Adrenal gland (tissue), 12 donors: ENCODE data around the gene MAST2. TPM values are rescaled to one million over a fixed set of nuclear protein-coding genes. Genes with fewer than 3 reads are reported as not detected.
A peak's percentile ranks its signal among the peaks of the same experiment; 100 is the strongest.
"Not testable (repeated sequence)": the region's sequence is repeated elsewhere in the genome, so short reads cannot be mapped to it uniquely, and the experiment has no call there.

Experiments
- DNase-seq, 7 donors: peaks; one replicate each; pipeline ENCODE4 v3.0.0-alpha.2; 2019 to 2020
- H3K27ac ChIP-seq, 5 donors: fragments of 200-600 bp; sonication (generic) in 4 of 5; 1 replicate in 3 of 5; 2 replicates in 2 of 5; pipeline versions ENCODE4 v1.5.1 to v1.8.0; 2016 to 2020; ENCODE audit warnings: mild to moderate bottlenecking in 1 of 5
- H3K27me3 ChIP-seq: fragments of 200-600 bp; 2 replicates; pipeline ENCODE4 v1.8.0; 2021
- H3K36me3 ChIP-seq, 2 donors: fragments of 200-600 bp; replicated peaks in 1 of 2; 1 replicate in 1 of 2; 2 replicates in 1 of 2; pipeline versions ENCODE4 v1.5.1 to v1.8.0; 2018 to 2022
- H3K4me1 ChIP-seq, 2 donors: fragments of 200-600 bp; replicated peaks in 1 of 2; 1 replicate in 1 of 2; 2 replicates in 1 of 2; pipeline versions ENCODE4 v1.5.1 to v1.8.0; 2018 to 2021
- H3K4me3 ChIP-seq, 4 donors: fragments of 200-600 bp; sonication (generic) in 3 of 4; one replicate each; pipeline ENCODE4 v1.5.1; 2016 to 2018
- H3K9me3 ChIP-seq, 3 donors: fragments of 200-600 bp; sonication (generic) in 1 of 3; replicated peaks in 1 of 3; 1 replicate in 2 of 3; 2 replicates in 1 of 3; pipeline versions ENCODE4 v1.5.1 to v1.8.0; 2016 to 2021
- CTCF ChIP-seq, 6 experiments: fragments of 450-650 bp in 4 of 6; fragments of 200-600 bp in 2 of 6; sonication (generic) in 1 of 6; IDR thresholded peaks; 1 replicate in 5 of 6; 2 replicates in 1 of 6; pipeline versions ENCODE4 v1.5.1 to v1.8.0; 2016 to 2021; ENCODE audit warnings: antibody characterized with exemption in 6 of 6, mild to moderate bottlenecking in 2 of 6, moderate library complexity in 1 of 6
- POLR2A ChIP-seq, 2 donors: fragments of 450-650 bp; IDR thresholded peaks; one replicate each; pipeline ENCODE4 v1.6.1; 2017; ENCODE audit warnings: antibody characterized with exemption in 2 of 2, mild to moderate bottlenecking in 2 of 2, moderate library complexity in 1 of 2
- WGBS, 4 donors: extraction: QIAGEN DNeasy Blood & Tissue Kit in 2 of 4; methylation state at CpG; one replicate each; pipeline versions ENCODE4 v1.1.5 to v1.1.7; 2013 to 2017; 5-methylcytosine and 5-hydroxymethylcytosine counted together
- intact Hi-C, 2 donors: fragments of 100-400 bp; cut with DNase I; formaldehyde crosslinking; loops; one replicate each; pipeline versions ENCODE4 v1.14.1 to v1.15.0; 2022 to 2023
- polyA plus RNA-seq, 3 donors: library from polyadenylated mRNA; stranded (reverse); fragments of 200-250 nt in 2 of 3; fragments of 350-450 nt in 1 of 3; fragmentation: Illumina TruSeq in 1 of 3; extraction: RNeasy Lipid Tissue Mini Kit (QIAGEN cat#74804) in 1 of 3; gene quantifications; one replicate each; pipeline ENCODE4 v1.2.3, GENCODE V29; 2013 to 2014
- total RNA-seq, 9 donors: library from RNA; depleted of rRNA in 4 of 9; stranded (reverse); fragments of >200 nt in 4 of 9; fragments of 120-200 nt in 1 of 9; fragmentation: NEBNext Ultra II Directional in 1 of 9; extraction: Animal tissue kit (Norgen Biotek cat#: 25700) in 1 of 9; gene quantifications; one replicate each; pipeline versions ENCODE4 v1.1.0 to v1.2.4, GENCODE V29; 2013 to 2023
- donor health status: healthy with polysubstance abuse.
- donor health status: Bipolar disorder and iron deficiency.
- donor health status: DM: yes; HTN: yes; CAD: no.
- donor health status: DM: no; HTN: no; CAD: no.
- donor health status: DM: no; HTN: no; CAD: no.
- donor health status: DM: yes; HTN: yes; CAD: no.

Gene MAST2
- total and polyA plus RNA-seq, 12 donors: 18.1 to 38.5 (median 23.5) TPM

GRCh38 chr1:45864167-45865106 is 61.0 kb downstream of the MAST2 start:
- H3K4me1 ChIP-seq: peaks cover 0 to 7% of the 10 kb centered on the region in 2 donors

DNA sequence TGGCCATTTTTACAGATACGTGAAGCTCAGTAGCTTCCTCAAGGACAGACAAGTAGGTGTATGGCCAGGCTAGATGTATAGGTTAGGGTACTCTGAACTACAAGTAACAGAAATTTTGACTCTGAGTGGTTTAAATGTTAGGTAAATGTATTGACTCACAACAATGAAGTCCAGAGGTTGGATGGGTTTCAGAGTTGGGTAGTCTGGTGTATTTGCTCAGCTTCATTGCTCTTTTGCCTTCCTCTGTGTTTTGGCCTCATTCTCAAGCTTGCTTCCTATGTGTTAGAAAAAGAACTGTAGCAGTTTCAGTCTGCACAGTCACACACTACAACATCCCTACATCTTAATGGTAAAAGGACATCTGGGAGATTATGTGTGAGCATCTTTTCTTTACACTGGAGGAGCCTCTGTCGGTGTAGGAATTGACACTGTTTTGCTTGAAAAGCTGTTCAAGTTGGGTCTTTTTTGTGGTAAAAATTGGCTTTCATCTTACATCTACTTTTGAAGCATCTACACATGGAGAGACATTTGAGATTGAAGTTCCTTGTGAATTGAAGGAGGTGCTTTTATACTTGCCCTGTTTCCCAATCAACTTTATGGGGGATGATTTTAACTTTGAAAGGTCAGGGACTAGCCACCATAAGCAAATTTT is 64.4 kb downstream of the MAST2 start:
- H3K9me3 ChIP-seq: no peaks in the 10 kb centered on the region
- WGBS, 4 donors: 95 to 97% (median 96%) methylated on average over 2 of the region's 2 CpGs
- H3K27ac ChIP-seq: no peak overlapping the region
- no peak overlapping the region for H3K4me3 ChIP-seq
- H3K36me3 ChIP-seq: no peaks in the 10 kb centered on the region
- no peak for DNase-seq
- intact Hi-C loops: no loop called here
- peaks cover 0 to 7% of the 10 kb centered on the region in 2 donors for H3K4me1 ChIP-seq
- no peak for TF ChIP-seq POLR2A (IDR thresholded peaks at IDR 0.05)
- TF ChIP-seq CTCF (IDR thresholded peaks at IDR 0.05): no peak
- no peaks in the 10 kb centered on the region for H3K27me3 ChIP-seq

More at GRCh38 chr1:45864167-45865106, 61.0 kb downstream of the MAST2 start:
- intact Hi-C loops: no loop called here
- no peaks in the 10 kb centered on the region for H3K27me3 ChIP-seq
- H3K36me3 ChIP-seq: no peaks in the 10 kb centered on the region
- DNase-seq: no peak
- no peak overlapping the region for H3K27ac ChIP-seq
- TF ChIP-seq POLR2A (IDR thresholded peaks at IDR 0.05) (no peak), CTCF (IDR thresholded peaks at IDR 0.05) (no peak)
- no peaks in the 10 kb centered on the region for H3K9me3 ChIP-seq
- 35 to 43% (median 41%) methylated on average over 14 of the region's 14 CpGs for WGBS, 4 donors
- H3K4me3 ChIP-seq: peak overlapping the region in 2 of 4 donors; percentile 4 to 50

GRCh38 chr1:45868861-45869260 is 65.4 kb downstream of the MAST2 start:
- Histone ChIP-seq H3K27ac (no peak overlapping the region), H3K4me3 (no peak overlapping the region), H3K4me1 (peaks cover 0 to 3% of the 10 kb centered on the region in 2 donors), H3K36me3 (no peaks in the 10 kb centered on the region), H3K27me3 (no peaks in the 10 kb centered on the region), H3K9me3 (no peaks in the 10 kb centered on the region)
- intact Hi-C loops: no loop called here
- no peak for DNase-seq
- no peak for TF ChIP-seq POLR2A (IDR thresholded peaks at IDR 0.05)
- TF ChIP-seq CTCF (IDR thresholded peaks at IDR 0.05): no peak

DNA sequence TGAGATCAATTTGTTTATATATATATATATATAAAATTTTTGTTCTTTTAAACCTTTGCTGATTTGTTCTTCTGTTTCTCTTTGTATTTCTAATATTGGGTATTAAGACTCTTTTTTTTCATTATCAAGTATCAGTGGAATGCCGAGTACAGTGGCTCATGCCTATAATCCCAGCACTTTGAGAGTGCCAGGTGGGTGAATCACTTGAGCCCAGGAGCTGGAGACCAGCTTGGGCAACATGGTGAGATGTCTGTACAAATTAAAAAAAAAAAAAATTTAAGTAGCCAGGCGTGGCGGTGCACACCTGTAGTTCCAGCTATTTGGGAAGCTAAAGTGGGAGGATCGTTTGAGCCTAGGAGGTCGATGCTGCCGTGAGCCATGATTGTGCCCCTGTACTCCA is 67.1 kb downstream of the MAST2 start:
- DNase-seq: no peak
- no peaks in the 10 kb centered on the region for H3K9me3 ChIP-seq
- H3K27me3 ChIP-seq: no peaks in the 10 kb centered on the region
- no peaks in the 10 kb centered on the region for H3K36me3 ChIP-seq
- TF ChIP-seq POLR2A (IDR thresholded peaks at IDR 0.05): no peak
- TF ChIP-seq CTCF (IDR thresholded peaks at IDR 0.05): no peak
- intact Hi-C loops: no loop called here
- no peak overlapping the region for H3K4me3 ChIP-seq
- 93 to 97% (median 95%) methylated on average over 6 of the region's 6 CpGs for WGBS, 4 donors
- no peaks in the 10 kb centered on the region for H3K4me1 ChIP-seq
- H3K27ac ChIP-seq: no peak overlapping the region

DNA sequence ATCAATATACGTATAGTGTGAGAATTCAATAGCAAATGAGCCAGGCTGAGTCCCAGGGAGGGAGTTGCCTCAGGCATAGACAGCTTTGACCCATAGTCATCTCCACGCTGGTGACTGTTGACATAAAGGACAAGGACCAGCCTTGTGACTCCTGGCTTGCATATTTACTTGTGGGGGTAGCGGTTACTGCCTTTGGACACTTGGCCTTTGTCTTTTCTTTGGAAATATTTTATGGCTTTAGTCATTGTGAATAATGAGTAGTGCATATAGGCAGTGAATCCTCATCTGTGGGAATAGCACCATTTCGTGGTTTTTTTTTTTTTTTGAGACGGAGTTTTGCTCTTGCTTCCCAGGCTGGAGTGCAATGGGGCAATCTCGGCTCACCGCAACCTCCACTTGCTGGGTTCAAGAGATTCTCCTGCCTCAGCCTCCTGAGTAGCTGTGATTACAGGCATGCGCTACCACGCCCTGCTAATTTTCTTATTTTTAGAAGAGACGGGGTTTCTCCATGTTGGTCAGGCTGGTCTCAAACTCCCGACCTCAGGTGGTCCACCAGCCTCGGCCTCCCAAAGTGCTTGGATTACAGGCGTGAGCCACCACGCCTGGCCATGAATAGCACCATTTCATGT is 68.9 kb downstream of the MAST2 start:
- intact Hi-C loops, H3K4me1 ChIP-seq, H3K4me3 ChIP-seq, H3K36me3 ChIP-seq, H3K9me3 ChIP-seq, H3K27ac ChIP-seq, H3K27me3 ChIP-seq, DNase-seq: not testable (repeated sequence)
- WGBS, 4 donors: 93 to 96% (median 94%) methylated on average over 14 of the region's 14 CpGs
